GM18519 (cell line): Measurements from ENCODE around the gene RGS8.

Experiments
- ATAC-seq: cut with Tn5 transposase; IDR thresholded peaks from one replicate; pipeline ENCODE4 v1.9.1; 2021; ENCODE audit warnings: mild to moderate bottlenecking, moderate library complexity; ENCODE audit not compliant: unreplicated experiment, low FRiP score

RGS8 gene, protein sequence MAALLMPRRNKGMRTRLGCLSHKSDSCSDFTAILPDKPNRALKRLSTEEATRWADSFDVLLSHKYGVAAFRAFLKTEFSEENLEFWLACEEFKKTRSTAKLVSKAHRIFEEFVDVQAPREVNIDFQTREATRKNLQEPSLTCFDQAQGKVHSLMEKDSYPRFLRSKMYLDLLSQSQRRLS

DNA sequence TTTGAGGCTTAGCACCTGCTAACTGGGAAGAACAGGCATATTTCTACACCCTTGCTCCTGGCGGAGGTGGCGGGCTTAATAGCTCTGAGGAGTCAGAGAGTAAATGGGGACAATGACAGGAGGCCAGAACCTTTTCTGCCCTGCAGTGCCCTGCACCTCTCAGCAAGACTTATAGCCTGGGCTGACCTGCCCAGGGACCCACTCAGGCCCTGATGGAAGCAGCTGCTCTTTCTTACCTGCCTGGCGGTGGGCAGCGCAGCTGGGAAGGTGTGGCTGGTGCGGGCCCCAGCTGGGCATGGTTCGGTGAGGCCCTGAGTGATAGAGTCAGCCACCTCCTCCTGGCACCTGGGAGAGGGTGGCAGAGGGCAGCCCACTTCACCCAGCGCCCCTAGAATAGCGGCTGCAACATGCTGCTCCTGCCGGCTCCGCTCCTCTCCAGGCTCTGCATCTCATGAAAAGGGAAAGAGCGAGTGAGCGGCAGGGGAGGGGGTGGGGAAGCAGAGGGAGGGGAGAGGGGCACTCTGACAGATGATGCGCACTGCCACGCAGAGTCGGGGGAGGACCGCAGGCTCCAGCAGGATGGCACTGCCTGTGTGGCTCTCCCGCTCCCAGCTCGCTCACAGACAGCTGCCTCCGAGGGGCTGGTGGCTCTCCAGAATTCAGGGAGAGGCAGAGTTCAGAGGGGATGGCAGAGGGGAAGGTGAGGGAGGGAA, at the start of gene RGS8:
RGS8 (minus strand) TSS at position 472 of the 713 bp plus-strand sequence. CDS start 14,938 bp downstream, outside the sequence.
- ATAC-seq: no peak

DNA sequence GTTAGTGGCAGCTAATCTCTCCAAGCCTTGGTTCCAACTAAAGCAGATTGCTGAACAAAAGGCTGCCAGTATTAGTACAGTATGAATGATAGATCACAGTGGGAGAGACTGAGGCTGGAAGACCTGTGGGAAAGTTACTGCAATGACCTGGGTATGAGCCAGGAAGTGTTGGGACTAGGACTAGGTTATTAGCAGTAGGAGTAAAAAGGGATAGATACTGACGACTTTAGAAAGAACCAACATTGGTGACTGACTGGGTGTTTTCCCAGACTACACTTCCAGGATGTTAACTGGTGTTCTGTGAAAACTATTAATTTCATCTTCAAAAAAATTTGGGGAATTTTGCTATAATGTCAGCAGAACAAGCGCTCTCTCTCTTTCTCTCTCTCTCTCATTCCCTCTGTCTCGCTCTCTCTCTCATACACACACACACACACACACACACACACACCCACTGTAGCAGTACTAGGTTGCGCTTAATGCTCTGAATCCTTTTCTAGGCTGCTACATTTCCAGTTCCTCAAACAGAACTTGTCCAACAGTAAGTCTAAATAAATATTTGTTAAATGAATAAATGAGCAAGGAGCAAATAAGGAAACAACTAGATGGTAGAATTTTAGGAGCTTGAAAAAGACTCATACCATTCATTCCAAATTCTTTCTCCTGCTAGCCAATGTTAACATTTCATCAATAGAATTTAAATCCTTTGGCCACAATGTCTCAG, 47.6 kb upstream of the RGS8 start:
- ATAC-seq: no peak

DNA sequence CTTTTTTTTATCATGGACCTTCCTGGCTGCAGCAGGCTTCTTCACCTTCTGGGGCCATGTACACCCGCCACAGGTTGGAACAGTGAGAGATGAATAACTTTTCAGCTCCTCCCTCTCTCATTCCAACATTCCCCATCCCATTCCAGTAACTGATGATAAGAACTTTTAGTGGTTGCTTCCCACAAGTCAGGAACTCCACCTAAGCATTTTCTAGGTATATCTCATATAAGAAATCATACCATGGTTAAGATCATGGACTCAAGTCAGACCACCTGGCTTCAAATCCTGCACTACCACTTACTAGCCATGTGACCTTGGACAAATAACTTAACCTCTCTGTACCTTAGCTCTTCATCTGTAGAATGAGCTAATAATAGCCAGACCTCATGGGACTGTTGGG, 42.5 kb upstream of the RGS8 start:
- ATAC-seq: no peak

DNA sequence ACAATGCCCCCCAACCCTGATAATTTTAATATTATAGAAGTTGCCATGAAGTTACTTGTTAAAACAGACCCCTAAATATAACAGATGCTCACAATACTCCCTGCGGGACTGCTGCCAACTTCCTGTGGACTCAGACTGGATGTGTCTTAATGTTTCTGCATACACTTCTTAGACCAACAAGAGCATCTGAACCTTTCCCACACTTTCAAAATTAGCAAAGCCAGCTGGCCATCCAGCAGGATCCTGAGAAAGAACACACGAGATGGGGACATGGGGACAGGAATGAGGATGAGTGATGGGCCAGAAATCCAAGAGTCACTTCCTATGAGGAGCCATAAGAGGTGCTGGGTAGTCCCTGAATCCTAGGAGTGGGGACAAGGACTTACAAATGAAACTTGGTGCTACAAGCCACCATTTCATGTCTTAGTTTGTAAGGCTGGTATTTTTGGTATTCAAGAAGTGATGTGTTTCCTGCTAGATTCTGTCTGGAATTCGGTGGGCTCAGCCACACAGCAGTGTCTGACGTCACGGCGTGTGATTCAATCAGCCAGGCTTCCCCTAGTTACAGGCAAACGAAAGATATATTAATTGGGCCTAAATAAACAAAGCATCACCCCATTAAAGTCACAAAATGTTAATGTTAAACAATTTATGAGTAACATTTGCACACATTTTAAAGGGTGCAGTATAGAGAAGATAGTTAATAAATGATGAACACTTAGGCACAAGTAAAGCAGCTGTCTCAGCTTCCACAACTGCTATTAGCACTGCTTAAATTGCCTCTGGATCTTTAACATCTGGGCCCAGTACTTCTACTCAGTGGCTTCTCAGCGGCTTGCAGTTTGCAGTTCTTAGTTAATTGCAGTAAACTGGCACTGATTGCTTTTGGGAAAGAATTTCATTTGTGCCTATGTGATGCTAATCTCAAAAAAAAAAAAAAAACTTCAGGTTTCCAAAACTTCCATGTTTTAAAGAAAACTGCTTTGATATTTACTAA, 41.2 kb upstream of the RGS8 start:
- ATAC-seq: no peak

DNA sequence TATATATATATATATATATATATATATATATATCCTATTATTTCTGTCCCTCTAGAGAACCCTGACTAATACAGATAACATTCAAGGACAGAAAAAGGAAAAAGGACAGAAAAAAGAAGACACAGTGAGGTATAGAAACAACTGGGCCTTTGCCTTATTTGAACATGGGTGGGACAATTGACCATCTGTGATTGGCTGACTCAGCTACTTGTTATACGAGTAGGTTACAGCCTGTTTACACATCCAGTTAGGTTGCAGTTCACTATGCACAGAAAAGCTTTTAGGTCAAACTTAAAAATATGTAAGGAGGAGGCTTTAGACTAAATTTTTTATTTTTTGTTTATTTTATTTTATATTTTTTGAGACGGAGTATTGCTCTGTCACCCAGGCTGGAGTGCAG, 39.8 kb upstream of the RGS8 start:
- ATAC-seq: no peak

- ATAC-seq: no peak
Measured at GRCh38 chr1:182723200-182723599, 38.8 kb upstream of the RGS8 start.

DNA sequence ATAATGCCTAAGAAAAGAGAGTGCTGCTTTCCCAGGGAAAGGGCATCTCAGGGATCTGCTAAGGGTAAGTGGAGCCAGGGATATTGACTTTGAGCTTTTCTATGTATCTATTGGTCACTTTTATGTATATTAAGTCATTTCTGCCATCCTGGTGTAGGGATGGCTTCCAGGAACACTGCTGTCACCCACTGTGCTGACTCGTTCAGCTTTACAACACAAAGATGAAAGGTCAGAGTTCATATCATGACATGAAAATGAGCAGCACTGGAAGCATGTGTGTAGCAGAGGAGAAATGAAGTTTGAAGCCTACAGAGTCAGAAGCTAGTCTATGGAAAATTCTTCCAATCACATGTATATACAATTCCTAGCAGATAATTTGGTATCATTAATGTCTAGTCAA, 37.1 kb upstream of the RGS8 start:
- no peak for ATAC-seq

DNA sequence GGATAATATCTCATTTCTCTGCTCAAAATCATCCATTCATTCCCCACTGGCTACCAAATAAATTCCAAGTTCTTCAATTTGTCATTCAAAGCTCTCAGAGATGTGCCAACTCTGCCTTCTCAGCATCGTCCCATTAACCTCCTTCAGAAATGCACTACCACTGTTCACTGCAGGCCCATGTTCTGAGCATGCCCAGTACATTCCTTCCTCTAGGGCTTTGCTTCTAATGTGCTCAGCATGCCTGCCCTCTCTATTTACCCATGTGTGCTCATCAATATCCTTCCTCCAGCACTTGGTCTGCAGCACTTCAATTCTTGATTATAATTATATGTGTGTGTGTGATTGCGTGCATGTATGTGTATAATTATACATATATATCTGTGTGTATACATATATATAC, 36.1 kb upstream of the RGS8 start:
- ATAC-seq: no peak

DNA sequence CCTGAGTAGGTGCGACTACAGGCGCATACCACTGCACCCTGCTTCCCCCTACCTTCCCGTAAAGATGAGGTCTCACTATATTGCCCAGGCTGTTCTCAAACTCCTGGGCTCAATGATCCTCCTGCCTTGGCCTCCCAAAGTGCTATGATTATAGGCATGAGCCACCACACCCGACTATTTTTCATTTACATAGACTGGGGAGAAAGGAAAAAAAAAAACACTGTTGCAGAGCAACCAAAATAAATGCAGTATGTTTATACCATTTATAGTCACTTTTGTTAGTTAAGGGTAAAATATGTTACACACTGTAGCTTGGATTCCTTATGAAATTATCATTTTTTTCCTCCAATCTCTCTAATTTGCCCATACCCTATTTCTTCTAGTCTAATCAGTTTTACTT, 35.2 kb upstream of the RGS8 start:
- no peak for ATAC-seq

DNA sequence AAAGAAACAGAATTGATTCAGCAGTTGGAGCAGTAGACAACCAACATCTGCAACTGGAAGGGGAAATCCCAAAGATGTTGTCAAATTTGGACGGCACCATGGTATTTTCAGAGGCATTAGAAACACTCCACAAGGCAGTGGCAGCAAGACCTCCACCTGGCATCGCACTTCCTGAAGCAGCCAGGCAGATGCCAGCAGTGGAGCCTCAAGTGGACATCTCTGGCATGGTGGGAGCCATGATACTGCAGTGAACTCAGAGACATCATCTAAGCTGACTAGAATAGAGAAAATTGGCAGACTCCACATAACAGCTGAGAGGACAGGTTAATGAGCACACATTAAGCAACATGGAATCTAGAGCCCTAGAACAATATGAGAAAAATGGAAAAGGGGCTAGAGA, 33.9 kb upstream of the RGS8 start:
- no peak for ATAC-seq

GRCh38 chr1:182716740-182717720, 32.6 kb upstream of the RGS8 start:
- no peak for ATAC-seq

DNA sequence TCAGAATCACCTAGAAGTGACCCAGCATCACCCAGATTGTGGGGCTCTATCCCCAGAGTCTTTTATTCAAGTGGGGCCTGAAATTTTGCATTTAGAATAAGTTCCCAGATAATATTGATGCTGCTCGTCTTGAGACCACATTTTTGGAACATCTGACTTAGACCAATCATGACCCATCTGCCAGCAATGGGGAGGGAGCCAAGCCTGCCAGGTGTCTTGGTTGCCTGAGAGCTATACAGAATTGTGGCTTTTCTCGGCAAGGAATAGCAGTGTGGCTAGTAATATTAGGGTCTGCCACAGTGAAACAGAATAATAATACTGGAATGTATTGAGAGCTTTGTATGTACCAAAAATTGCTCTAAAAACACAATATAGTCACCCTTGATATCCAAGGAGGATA, 31.1 kb upstream of the RGS8 start:
- ATAC-seq: no peak

DNA sequence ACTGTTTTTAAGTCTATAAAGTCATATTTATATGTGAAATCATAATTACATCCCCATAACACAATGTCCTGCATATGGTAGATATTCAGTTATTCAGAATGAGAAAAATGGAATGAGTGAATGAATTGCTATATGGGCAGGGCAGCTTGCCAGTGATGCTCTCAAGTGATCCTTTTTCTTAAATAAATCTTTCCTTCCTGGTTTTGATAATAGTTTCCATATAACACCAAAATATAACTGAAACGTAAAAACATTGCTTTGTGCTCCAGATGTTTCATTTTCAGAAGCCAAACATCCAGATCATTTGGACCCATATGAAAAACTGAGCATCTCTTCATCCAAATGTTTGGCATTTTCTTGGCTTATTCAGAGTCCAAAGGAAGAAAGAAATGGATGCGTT, 30.2 kb upstream of the RGS8 start:
- no peak for ATAC-seq

DNA sequence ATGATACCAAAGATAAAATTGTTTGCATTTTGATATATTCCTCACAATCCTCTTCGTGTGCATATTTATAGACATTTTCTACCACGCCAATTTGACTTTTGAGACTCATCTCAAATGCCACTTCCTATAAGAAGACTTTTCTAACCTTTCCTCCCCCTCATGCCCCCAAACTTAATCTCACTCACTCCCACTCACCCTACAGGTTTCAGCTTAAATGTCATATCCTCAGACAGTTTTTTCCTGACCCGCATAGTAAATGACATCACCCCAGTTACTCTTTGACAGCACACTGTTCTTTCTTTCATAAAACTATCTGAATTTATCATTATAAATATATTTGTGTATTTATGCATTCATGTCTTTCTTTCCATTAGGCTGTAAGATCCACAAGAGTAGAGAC, 29.6 kb upstream of the RGS8 start:
- ATAC-seq: no peak

GRCh38 chr1:182713492-182713891, 29.1 kb upstream of the RGS8 start:
- no peak for ATAC-seq

GRCh38 chr1:182709855-182710254, 25.5 kb upstream of the RGS8 start:
- ATAC-seq: no peak

DNA sequence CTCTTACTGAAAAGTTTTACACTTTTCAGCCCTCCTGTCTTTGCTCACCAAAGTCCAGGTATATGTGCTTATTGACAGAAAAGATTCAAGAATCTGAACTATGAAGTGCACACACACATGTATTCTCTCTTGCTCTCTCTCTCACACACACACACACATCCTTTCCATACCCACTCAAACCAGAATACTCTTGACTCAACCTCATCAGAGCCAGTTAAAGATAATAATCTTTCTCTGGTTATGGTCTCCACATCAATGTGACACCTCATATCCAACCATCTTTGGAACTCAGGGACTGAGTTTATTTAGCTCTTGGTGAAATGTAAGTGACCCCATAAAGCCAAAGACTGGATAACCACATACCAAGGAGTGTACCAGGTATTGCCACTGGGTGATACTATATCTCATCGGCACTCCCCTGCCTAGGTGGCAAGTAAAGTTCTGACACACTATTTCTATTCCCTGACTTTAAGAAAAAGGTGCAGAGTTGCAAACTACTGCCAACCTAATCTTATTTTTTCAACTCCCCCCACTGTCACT, 24.9 kb upstream of the RGS8 start:
- ATAC-seq: no peak

- no peak for ATAC-seq
Measured at GRCh38 chr1:182707122-182707521, 22.7 kb upstream of the RGS8 start.

GRCh38 chr1:182704677-182705076, 20.3 kb upstream of the RGS8 start:
- no peak for ATAC-seq
